ENCODE measurements around the gene CLASP1. TPM values are rescaled to one million over a fixed set of nuclear protein-coding genes. Genes with fewer than 3 reads are reported as not detected.

Gene CLASP1
- total and polyA plus RNA-seq, 4 donors, result 7.5 to 50.0 (median 21.9) TPM

GRCh38 chr2:121489911-121490583, 159.2 kb downstream of the CLASP1 start (continued):
- no peak for TF ChIP-seq ZBTB33 (IDR thresholded peaks at IDR 0.05)
- TF ChIP-seq RAD21 (IDR thresholded peaks at IDR 0.05), result no peak
- no peak for TF ChIP-seq ATF3 (IDR thresholded peaks at IDR 0.05)
- TF ChIP-seq GABPA (IDR thresholded peaks at IDR 0.05 in 1 of 2, conservative IDR thresholded peaks at IDR 0.05 in 1 of 2), result no peak

- TF ChIP-seq SP1 (IDR thresholded peaks at IDR 0.05) (peak; percentile 19), CTCF (IDR thresholded peaks at IDR 0.05; ENCODE audit: low read depth, low read length, missing input control) (no peak), RAD21 (IDR thresholded peaks at IDR 0.05) (peak in 1 of 2 donors; percentile 8), HNF4A (conservative IDR thresholded peaks at IDR 0.05) (peak in 1 of 2 donors; percentile 31), ATF3 (IDR thresholded peaks at IDR 0.05) (no peak), JUND (IDR thresholded peaks at IDR 0.05) (no peak), HNF4G (IDR thresholded peaks at IDR 0.05) (no peak), YY1 (IDR thresholded peaks at IDR 0.05) (no peak), RXRA (IDR thresholded peaks at IDR 0.05) (peak; percentile 8 to 13), EGR1 (IDR thresholded peaks at IDR 0.05; ENCODE audit: low read depth in 2 of 2) (no peak), FOXA1 (IDR thresholded peaks at IDR 0.05) (no peak)
- no peak for DNase-seq (ENCODE audit: low spot score)
- peaks cover 1 to 12% (median 11%) of the 10 kb centered on the region in 4 donors for H3K4me1 ChIP-seq (ENCODE audit: control insufficient read depth in 4 of 4, insufficient read depth in 4 of 4, low read length in 3 of 4)
- H3K9me3 ChIP-seq (ENCODE audit: control insufficient read depth in 4 of 4, low read length in 3 of 4), result no peaks in the 10 kb centered on the region
- no peak overlapping the region for H3K9ac ChIP-seq (ENCODE audit: low read depth in 1 of 2, low read length in 2 of 2)
- H3K27me3 ChIP-seq (ENCODE audit: control insufficient read depth in 4 of 4, insufficient read depth in 4 of 4, low read length in 3 of 4), result no peaks in the 10 kb centered on the region
- 32% methylated on average over 1 of the region's 1 CpG for WGBS
- no peak overlapping the region for H3K27ac ChIP-seq (ENCODE audit: low read depth in 1 of 2, low read length in 2 of 2)
- peaks cover 0 to 1% (median 0%) of the 10 kb centered on the region in 4 donors for H3K36me3 ChIP-seq (ENCODE audit: control insufficient read depth in 4 of 4, insufficient read depth in 3 of 4, low read depth in 1 of 4, low read length in 3 of 4)
- H3K4me3 ChIP-seq (ENCODE audit: low read depth in 1 of 3, low read length in 3 of 3), result no peak overlapping the region
Measured at GRCh38 chr2:121489284-121489683, 160.0 kb downstream of the CLASP1 start.

GRCh38 chr2:121486191-121486790, 163.0 kb downstream of the CLASP1 start:
- DNase-seq (ENCODE audit: low spot score), result no peak
- H3K36me3 ChIP-seq (ENCODE audit: control insufficient read depth in 4 of 4, insufficient read depth in 3 of 4, low read depth in 1 of 4, low read length in 3 of 4), result peaks cover 0 to 9% (median 1%) of the 10 kb centered on the region in 4 donors
- H3K27me3 ChIP-seq (ENCODE audit: control insufficient read depth in 4 of 4, insufficient read depth in 4 of 4, low read length in 3 of 4), result no peaks in the 10 kb centered on the region
- TF ChIP-seq EGR1 (IDR thresholded peaks at IDR 0.05; ENCODE audit: low read depth in 2 of 2) (no peak), RXRA (IDR thresholded peaks at IDR 0.05) (no peak), TAF1 (conservative IDR thresholded peaks at IDR 0.05) (no peak), YY1 (IDR thresholded peaks at IDR 0.05) (no peak), FOXA2 (IDR thresholded peaks at IDR 0.05) (no peak), GABPA (IDR thresholded peaks at IDR 0.05 in 1 of 2, conservative IDR thresholded peaks at IDR 0.05 in 1 of 2) (no peak), MAX (IDR thresholded peaks at IDR 0.05) (no peak), JUND (IDR thresholded peaks at IDR 0.05) (no peak), ATF3 (IDR thresholded peaks at IDR 0.05) (no peak)
- H3K9me3 ChIP-seq (ENCODE audit: control insufficient read depth in 4 of 4, low read length in 3 of 4), result no peaks in the 10 kb centered on the region
- H3K4me1 ChIP-seq (ENCODE audit: control insufficient read depth in 4 of 4, insufficient read depth in 4 of 4, low read length in 3 of 4), result peaks cover 1 to 12% (median 11%) of the 10 kb centered on the region in 4 donors
- no peak overlapping the region for H3K4me3 ChIP-seq (ENCODE audit: low read depth in 1 of 3, low read length in 3 of 3)
- no peak overlapping the region for H3K27ac ChIP-seq (ENCODE audit: low read depth in 1 of 2, low read length in 2 of 2)
- no peak overlapping the region for H3K9ac ChIP-seq (ENCODE audit: low read depth in 1 of 2, low read length in 2 of 2)
